Ramos (cell line): ENCODE results near the gene TMCO4.
"Not testable (repeated sequence)": the region's sequence is repeated elsewhere in the genome, so short reads cannot be mapped to it uniquely, and the experiment has no call there.

ENCODE experiments used
- in situ Hi-C: fragments of 300-500 bp; cut with MboI; formaldehyde crosslinking; loops from one replicate; pipeline ENCODE4 v1.14.3; 2022; ENCODE audit warnings: low sequenced_read_pairs; ENCODE audit not compliant: unreplicated experiment

The TMCO4 gene

GRCh38 chr1:19799230-19800075 is at the start of gene TMCO4:
Gene TMCO4 (minus strand): TSS chr1:19799916. CDS start chr1:19780758, 19,158 bp downstream.
- in situ Hi-C loops, result no loop called here

GRCh38 chr1:19849307-19849706 is 49.6 kb upstream of the TMCO4 start:
- in situ Hi-C loops, result not testable (repeated sequence)

- in situ Hi-C loops, result not testable (repeated sequence)
These were observed 47.6 kb upstream of the TMCO4 start for GRCh38 chr1:19847334-19847733.

GRCh38 chr1:19846338-19846737 is 46.6 kb upstream of the TMCO4 start:
- in situ Hi-C loops, result no loop called here

- in situ Hi-C loops, result no loop called here
These were observed 45.8 kb upstream of the TMCO4 start for GRCh38 chr1:19845555-19845954.

- in situ Hi-C loops, result no loop called here
These were observed 45.2 kb upstream of the TMCO4 start for GRCh38 chr1:19844731-19845495.

GRCh38 chr1:19840228-19840627 is 40.5 kb upstream of the TMCO4 start:
- in situ Hi-C loops, result no loop called here

GRCh38 chr1:19837866-19838265 is 38.1 kb upstream of the TMCO4 start:
- in situ Hi-C loops, result no loop called here

- in situ Hi-C loops, result no loop called here
These were observed 35.9 kb upstream of the TMCO4 start for GRCh38 chr1:19835578-19835977.

GRCh38 chr1:19831441-19831840 is 31.7 kb upstream of the TMCO4 start:
- in situ Hi-C loops, result no loop called here

- in situ Hi-C loops, result no loop called here
These were observed 28.8 kb upstream of the TMCO4 start for GRCh38 chr1:19828546-19828945.

- in situ Hi-C loops, result no loop called here
These were observed 25.6 kb upstream of the TMCO4 start for GRCh38 chr1:19825298-19825697.

GRCh38 chr1:19824541-19824940 is 24.8 kb upstream of the TMCO4 start:
- in situ Hi-C loops, result no loop called here

- in situ Hi-C loops, result no loop called here
These were observed 24.3 kb upstream of the TMCO4 start for GRCh38 chr1:19824036-19824435.

- in situ Hi-C loops, result no loop called here
These were observed 20.0 kb upstream of the TMCO4 start for GRCh38 chr1:19819701-19820100.

- in situ Hi-C loops, result no loop called here
These were observed 18.6 kb upstream of the TMCO4 start for GRCh38 chr1:19818324-19818723.

- in situ Hi-C loops, result no loop called here
These were observed 17.4 kb upstream of the TMCO4 start for GRCh38 chr1:19817160-19817559.

- in situ Hi-C loops, result not testable (repeated sequence)
These were observed 17.0 kb upstream of the TMCO4 start for GRCh38 chr1:19816737-19817086.

GRCh38 chr1:19815801-19816736 is 16.4 kb upstream of the TMCO4 start:
- in situ Hi-C loops, result no loop called here

GRCh38 chr1:19814681-19815503 is 15.2 kb upstream of the TMCO4 start, which contains the start of gene RNF186:
Gene RNF186 (minus strand): TSS chr1:19815283. CDS start chr1:19815101, 182 bp downstream.
- in situ Hi-C loops, result no loop called here
